ENCODE data around the gene LMOD2.

- TF ChIP-seq CTCF (IDR thresholded peaks at IDR 0.05; ENCODE audit: low read depth, low read length), result no peak
- TF ChIP-seq EZH2phosphoT487 (IDR thresholded peaks at IDR 0.05; ENCODE audit: low read depth), result no peak
Observed at GRCh38 chr7:123665896-123666295, 10.2 kb downstream of the LMOD2 start.

All from OCI-LY3 (cell line).